HEK293 (cell line): ENCODE measurements around the gene PRX.

Experiments
- GLI2 ChIP-seq: fragments of 450-650 bp; formaldehyde crosslinking; IDR thresholded peaks from 2 replicates; pipeline ENCODE4; 2017; ENCODE audit warnings: missing biosample characterization, missing genetic modification characterization, low read depth, borderline replicate concordance
- KLF8 ChIP-seq: fragments of 450-650 bp; formaldehyde crosslinking; IDR thresholded peaks from 2 replicates; pipeline ENCODE4 v1.5.1; 2016; ENCODE audit warnings: missing biosample characterization, missing genetic modification characterization
- OSR2 ChIP-seq: fragments of 450-650 bp; formaldehyde crosslinking; IDR thresholded peaks from 2 replicates; pipeline ENCODE4 v1.5.1; 2016; ENCODE audit warnings: missing biosample characterization, missing genetic modification characterization
- SCRT1 ChIP-seq: fragments of 450-650 bp; formaldehyde crosslinking; IDR thresholded peaks from 2 replicates; pipeline ENCODE4 v1.5.1; 2016; ENCODE audit warnings: missing biosample characterization, missing genetic modification characterization, borderline replicate concordance
- SETDB1 ChIP-seq: IDR thresholded peaks from one replicate; pipeline ENCODE4 v1.6.1; 2017; ENCODE audit warnings: mild to moderate bottlenecking, low read length, moderate library complexity, mixed read lengths; ENCODE audit not compliant: insufficient read length
- SP3 ChIP-seq: fragments of 450-650 bp; formaldehyde crosslinking; IDR thresholded peaks from 2 replicates; pipeline ENCODE4 v1.5.1; 2016; ENCODE audit warnings: missing biosample characterization, missing genetic modification characterization
- YY1 ChIP-seq: fragments of 450-650 bp; formaldehyde crosslinking; IDR thresholded peaks from 2 replicates; pipeline ENCODE4 v1.5.1; 2018; ENCODE audit warnings: missing biosample characterization, missing genetic modification characterization
- ZBTB1 ChIP-seq: fragments of 450-650 bp; formaldehyde crosslinking; IDR thresholded peaks from 2 replicates; pipeline ENCODE4 v1.5.1; 2016; ENCODE audit warnings: missing biosample characterization, missing genetic modification characterization
- ZBTB17 ChIP-seq: fragments of 450-650 bp; formaldehyde crosslinking; IDR thresholded peaks from 2 replicates; pipeline ENCODE4 v1.5.1; 2016; ENCODE audit warnings: missing biosample characterization, missing genetic modification characterization
- ZNF114 ChIP-seq: fragments of 450-650 bp; formaldehyde crosslinking; IDR thresholded peaks from 2 replicates; pipeline ENCODE4 v1.5.0; 2017; ENCODE audit warnings: missing biosample characterization, missing genetic modification characterization
- ZNF202 ChIP-seq: fragments of 450-650 bp; formaldehyde crosslinking; IDR thresholded peaks from 2 replicates; pipeline ENCODE4 v1.5.1; 2016; ENCODE audit warnings: missing biosample characterization, missing genetic modification characterization, borderline replicate concordance
- ZNF23 ChIP-seq: fragments of 450-650 bp; formaldehyde crosslinking; IDR thresholded peaks from 2 replicates; pipeline ENCODE4 v1.5.1; 2016; ENCODE audit warnings: missing biosample characterization, missing genetic modification characterization, borderline replicate concordance
- ZNF248 ChIP-seq: fragments of 450-650 bp; formaldehyde crosslinking; IDR thresholded peaks from 2 replicates; pipeline ENCODE4 v1.5.1; 2017; ENCODE audit warnings: missing biosample characterization, missing genetic modification characterization
- ZNF324 ChIP-seq: fragments of 450-650 bp; formaldehyde crosslinking; IDR thresholded peaks from 2 replicates; pipeline ENCODE4 v1.5.1; 2016; ENCODE audit warnings: missing biosample characterization, missing genetic modification characterization
- ZNF341 ChIP-seq: fragments of 450-650 bp; formaldehyde crosslinking; IDR thresholded peaks from 2 replicates; pipeline ENCODE4; 2016; ENCODE audit warnings: low read depth, missing biosample characterization, missing genetic modification characterization
- ZNF350 ChIP-seq: fragments of 450-650 bp; formaldehyde crosslinking; IDR thresholded peaks from 2 replicates; pipeline ENCODE4 v1.5.0; 2017; ENCODE audit warnings: missing biosample characterization, mild to moderate bottlenecking, missing genetic modification characterization
- ZNF391 ChIP-seq: fragments of 450-650 bp; formaldehyde crosslinking; IDR thresholded peaks from 2 replicates; pipeline ENCODE4 v1.5.1; 2016; ENCODE audit warnings: low read depth, missing biosample characterization, missing genetic modification characterization, borderline replicate concordance
- ZNF404 ChIP-seq: fragments of 450-650 bp; formaldehyde crosslinking; IDR thresholded peaks from 2 replicates; pipeline ENCODE4 v1.5.1; 2017; ENCODE audit warnings: missing biosample characterization, missing genetic modification characterization
- ZNF548 ChIP-seq: fragments of 450-650 bp; formaldehyde crosslinking; IDR thresholded peaks from 2 replicates; pipeline ENCODE4 v1.5.1; 2016; ENCODE audit warnings: missing biosample characterization, missing genetic modification characterization
- ZNF585B ChIP-seq: fragments of 450-650 bp; formaldehyde crosslinking; IDR thresholded peaks from 2 replicates; pipeline ENCODE4 v1.5.1; 2016; ENCODE audit warnings: missing biosample characterization, missing genetic modification characterization
- ZNF610 ChIP-seq: fragments of 450-650 bp; formaldehyde crosslinking; IDR thresholded peaks from 2 replicates; pipeline ENCODE4 v1.5.1; 2016; ENCODE audit warnings: missing biosample characterization, missing genetic modification characterization, borderline replicate concordance
- ZNF621 ChIP-seq: fragments of 450-650 bp; formaldehyde crosslinking; IDR thresholded peaks from 2 replicates; pipeline ENCODE4 v1.5.1; 2017; ENCODE audit warnings: missing biosample characterization, missing genetic modification characterization
- ZNF658 ChIP-seq: fragments of 450-650 bp; formaldehyde crosslinking; IDR thresholded peaks from 2 replicates; pipeline ENCODE4; 2016; ENCODE audit warnings: missing biosample characterization, missing genetic modification characterization
- ZNF707 ChIP-seq: fragments of 450-650 bp; formaldehyde crosslinking; IDR thresholded peaks from 2 replicates; pipeline ENCODE4 v1.5.1; 2016; ENCODE audit warnings: missing biosample characterization, missing genetic modification characterization
- ZXDB ChIP-seq: fragments of 450-650 bp; formaldehyde crosslinking; IDR thresholded peaks from 2 replicates; pipeline ENCODE4 v1.5.1; 2016; ENCODE audit warnings: missing biosample characterization, missing genetic modification characterization
- TF ChIP-seq, protein P1 (sequence below): fragments of 450-650 bp; formaldehyde crosslinking; IDR thresholded peaks from 2 replicates; pipeline ENCODE4 v1.5.1; 2016; ENCODE audit warnings: missing biosample characterization, missing genetic modification characterization
- TF ChIP-seq, protein P2 (sequence below): fragments of 450-650 bp; IDR thresholded peaks from 2 replicates; pipeline ENCODE4 v1.5.1; 2018; ENCODE audit warnings: missing biosample characterization, mild to moderate bottlenecking, missing genetic modification characterization
- TF ChIP-seq, protein P3 (sequence below): fragments of 450-650 bp; formaldehyde crosslinking; IDR thresholded peaks from 2 replicates; pipeline ENCODE4 v1.5.1; 2016; ENCODE audit warnings: missing biosample characterization, missing genetic modification characterization
- TF ChIP-seq, protein P4 (sequence below): fragments of 450-650 bp; IDR thresholded peaks from 2 replicates; pipeline ENCODE4 v1.5.1; 2018; ENCODE audit warnings: missing biosample characterization, missing genetic modification characterization
- TF ChIP-seq, protein P5 (sequence below): fragments of 450-650 bp; formaldehyde crosslinking; IDR thresholded peaks from 2 replicates; pipeline ENCODE4 v1.5.1; 2017; ENCODE audit warnings: missing biosample characterization, mild to moderate bottlenecking, missing genetic modification characterization, moderate library complexity
- TF ChIP-seq, protein P6 (sequence below): fragments of 450-650 bp; formaldehyde crosslinking; IDR thresholded peaks from 2 replicates; pipeline ENCODE4 v1.5.1; 2016; ENCODE audit warnings: missing biosample characterization, missing genetic modification characterization

Gene PRX

DNA sequence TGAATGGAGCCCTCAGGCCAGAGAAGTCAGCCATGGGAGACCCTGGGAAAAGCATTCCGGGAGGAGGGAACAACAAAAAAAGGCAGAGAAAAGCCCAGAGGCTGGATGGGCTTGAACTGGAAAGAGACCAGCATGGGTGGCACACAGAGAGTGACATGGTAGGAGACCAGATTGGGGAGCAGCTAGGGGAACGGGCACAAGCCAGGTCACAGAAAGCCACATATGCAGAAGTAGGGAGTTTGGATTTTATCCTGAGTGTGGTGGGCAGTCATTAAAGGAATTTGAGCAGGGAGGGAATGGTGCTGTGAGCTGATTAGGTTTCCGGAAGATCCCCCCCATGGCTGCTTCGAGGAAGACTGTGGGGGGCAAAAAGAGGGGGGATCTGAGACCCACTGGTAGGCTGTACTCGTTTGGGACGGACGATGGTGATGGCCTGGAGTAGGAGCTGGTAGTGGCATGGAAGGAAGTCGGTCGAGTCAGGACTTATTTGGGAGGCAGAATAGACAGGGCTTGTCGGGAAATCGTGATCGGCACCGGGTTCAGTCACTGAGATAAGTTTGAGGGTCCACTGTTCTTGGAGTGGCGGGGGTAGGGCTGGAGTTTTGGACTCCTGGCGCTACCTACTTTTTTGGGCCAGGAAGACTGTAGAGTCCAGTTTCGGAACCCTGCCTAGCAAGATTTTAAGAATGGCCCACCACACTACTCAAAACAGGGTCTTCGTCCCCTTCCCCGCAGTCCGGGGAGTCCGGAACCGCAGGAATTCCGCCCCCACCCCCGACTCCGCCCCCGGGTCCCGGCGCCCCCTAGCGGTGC, 11.7 kb upstream of the PRX start (continued):
- TF ChIP-seq OSR2 (tag by site-specific recombination) (no peak; the same call in 1 of the 2 replicates), ZNF621 (tag by site-specific recombination) (no peak), ZNF324 (no peak), SCRT1 (tag by site-specific recombination) (no peak), KLF8 (tag by site-specific recombination) (no peak), ZNF23 (no peak), ZNF248 (tag by site-specific recombination) (no peak; the same call in 1 of the 2 replicates), YY1 (no peak; the same call in 1 of the 2 replicates), ZNF548 (no peak), ZXDB (tag by site-specific recombination) (no peak), ZNF585B (tag by site-specific recombination) (no peak), ZBTB17 (tag by site-specific recombination) (peak; percentile 89), ZNF114 (tag by site-specific recombination) (no peak), ZNF350 (no peak), SP3 (tag by site-specific recombination) (no peak), ZNF658 (tag by site-specific recombination) (no peak), ZNF404 (tag by site-specific recombination) (no peak), ZNF341 (peak; percentile 40), ZNF707 (tag by site-specific recombination) (no peak), ZNF391 (tag by site-specific recombination) (peak; percentile 78; the same call in 1 of the 2 replicates), SETDB1 (no peak), ZNF610 (tag by site-specific recombination) (no peak), GLI2 (tag by site-specific recombination) (no peak), ZNF202 (no peak), ZBTB1 (tag by site-specific recombination) (no peak)
- TF ChIP-seq, protein P1, sequence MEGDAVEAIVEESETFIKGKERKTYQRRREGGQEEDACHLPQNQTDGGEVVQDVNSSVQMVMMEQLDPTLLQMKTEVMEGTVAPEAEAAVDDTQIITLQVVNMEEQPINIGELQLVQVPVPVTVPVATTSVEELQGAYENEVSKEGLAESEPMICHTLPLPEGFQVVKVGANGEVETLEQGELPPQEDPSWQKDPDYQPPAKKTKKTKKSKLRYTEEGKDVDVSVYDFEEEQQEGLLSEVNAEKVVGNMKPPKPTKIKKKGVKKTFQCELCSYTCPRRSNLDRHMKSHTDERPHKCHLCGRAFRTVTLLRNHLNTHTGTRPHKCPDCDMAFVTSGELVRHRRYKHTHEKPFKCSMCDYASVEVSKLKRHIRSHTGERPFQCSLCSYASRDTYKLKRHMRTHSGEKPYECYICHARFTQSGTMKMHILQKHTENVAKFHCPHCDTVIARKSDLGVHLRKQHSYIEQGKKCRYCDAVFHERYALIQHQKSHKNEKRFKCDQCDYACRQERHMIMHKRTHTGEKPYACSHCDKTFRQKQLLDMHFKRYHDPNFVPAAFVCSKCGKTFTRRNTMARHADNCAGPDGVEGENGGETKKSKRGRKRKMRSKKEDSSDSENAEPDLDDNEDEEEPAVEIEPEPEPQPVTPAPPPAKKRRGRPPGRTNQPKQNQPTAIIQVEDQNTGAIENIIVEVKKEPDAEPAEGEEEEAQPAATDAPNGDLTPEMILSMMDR (tag by site-specific recombination), result no peak
- TF ChIP-seq, protein P2, sequence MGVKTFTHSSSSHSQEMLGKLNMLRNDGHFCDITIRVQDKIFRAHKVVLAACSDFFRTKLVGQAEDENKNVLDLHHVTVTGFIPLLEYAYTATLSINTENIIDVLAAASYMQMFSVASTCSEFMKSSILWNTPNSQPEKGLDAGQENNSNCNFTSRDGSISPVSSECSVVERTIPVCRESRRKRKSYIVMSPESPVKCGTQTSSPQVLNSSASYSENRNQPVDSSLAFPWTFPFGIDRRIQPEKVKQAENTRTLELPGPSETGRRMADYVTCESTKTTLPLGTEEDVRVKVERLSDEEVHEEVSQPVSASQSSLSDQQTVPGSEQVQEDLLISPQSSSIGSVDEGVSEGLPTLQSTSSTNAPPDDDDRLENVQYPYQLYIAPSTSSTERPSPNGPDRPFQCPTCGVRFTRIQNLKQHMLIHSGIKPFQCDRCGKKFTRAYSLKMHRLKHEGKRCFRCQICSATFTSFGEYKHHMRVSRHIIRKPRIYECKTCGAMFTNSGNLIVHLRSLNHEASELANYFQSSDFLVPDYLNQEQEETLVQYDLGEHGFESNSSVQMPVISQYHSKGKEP (tag by site-specific recombination), result no peak
- TF ChIP-seq, protein P3, sequence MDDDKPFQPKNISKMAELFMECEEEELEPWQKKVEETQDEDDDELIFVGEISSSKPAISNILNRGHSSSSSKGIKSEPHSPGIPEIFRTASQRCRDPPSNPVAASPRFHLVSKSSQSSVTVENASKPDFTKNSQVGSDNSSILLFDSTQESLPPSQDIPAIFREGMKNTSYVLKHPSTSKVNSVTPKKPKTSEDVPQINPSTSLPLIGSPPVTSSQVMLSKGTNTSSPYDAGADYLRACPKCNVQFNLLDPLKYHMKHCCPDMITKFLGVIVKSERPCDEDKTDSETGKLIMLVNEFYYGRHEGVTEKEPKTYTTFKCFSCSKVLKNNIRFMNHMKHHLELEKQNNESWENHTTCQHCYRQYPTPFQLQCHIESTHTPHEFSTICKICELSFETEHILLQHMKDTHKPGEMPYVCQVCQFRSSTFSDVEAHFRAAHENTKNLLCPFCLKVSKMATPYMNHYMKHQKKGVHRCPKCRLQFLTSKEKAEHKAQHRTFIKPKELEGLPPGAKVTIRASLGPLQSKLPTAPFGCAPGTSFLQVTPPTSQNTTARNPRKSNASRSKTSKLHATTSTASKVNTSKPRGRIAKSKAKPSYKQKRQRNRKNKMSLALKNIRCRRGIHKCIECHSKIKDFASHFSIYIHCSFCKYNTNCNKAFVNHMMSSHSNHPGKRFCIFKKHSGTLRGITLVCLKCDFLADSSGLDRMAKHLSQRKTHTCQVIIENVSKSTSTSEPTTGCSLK, result no peak
- TF ChIP-seq, protein P4, sequence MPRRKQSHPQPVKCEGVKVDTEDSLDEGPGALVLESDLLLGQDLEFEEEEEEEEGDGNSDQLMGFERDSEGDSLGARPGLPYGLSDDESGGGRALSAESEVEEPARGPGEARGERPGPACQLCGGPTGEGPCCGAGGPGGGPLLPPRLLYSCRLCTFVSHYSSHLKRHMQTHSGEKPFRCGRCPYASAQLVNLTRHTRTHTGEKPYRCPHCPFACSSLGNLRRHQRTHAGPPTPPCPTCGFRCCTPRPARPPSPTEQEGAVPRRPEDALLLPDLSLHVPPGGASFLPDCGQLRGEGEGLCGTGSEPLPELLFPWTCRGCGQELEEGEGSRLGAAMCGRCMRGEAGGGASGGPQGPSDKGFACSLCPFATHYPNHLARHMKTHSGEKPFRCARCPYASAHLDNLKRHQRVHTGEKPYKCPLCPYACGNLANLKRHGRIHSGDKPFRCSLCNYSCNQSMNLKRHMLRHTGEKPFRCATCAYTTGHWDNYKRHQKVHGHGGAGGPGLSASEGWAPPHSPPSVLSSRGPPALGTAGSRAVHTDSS (tag by site-specific recombination), result no peak
- TF ChIP-seq, protein P5, sequence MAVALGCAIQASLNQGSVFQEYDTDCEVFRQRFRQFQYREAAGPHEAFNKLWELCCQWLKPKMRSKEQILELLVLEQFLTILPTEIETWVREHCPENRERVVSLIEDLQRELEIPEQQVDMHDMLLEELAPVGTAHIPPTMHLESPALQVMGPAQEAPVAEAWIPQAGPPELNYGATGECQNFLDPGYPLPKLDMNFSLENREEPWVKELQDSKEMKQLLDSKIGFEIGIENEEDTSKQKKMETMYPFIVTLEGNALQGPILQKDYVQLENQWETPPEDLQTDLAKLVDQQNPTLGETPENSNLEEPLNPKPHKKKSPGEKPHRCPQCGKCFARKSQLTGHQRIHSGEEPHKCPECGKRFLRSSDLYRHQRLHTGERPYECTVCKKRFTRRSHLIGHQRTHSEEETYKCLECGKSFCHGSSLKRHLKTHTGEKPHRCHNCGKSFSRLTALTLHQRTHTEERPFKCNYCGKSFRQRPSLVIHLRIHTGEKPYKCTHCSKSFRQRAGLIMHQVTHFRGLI (tag by site-specific recombination), result no peak; the same call in 1 of the 2 replicates
- TF ChIP-seq, protein P6, sequence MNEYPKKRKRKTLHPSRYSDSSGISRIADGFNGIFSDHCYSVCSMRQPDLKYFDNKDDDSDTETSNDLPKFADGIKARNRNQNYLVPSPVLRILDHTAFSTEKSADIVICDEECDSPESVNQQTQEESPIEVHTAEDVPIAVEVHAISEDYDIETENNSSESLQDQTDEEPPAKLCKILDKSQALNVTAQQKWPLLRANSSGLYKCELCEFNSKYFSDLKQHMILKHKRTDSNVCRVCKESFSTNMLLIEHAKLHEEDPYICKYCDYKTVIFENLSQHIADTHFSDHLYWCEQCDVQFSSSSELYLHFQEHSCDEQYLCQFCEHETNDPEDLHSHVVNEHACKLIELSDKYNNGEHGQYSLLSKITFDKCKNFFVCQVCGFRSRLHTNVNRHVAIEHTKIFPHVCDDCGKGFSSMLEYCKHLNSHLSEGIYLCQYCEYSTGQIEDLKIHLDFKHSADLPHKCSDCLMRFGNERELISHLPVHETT, result no peak
